AG09319 (cell line): ENCODE results near the gene FUT3.

ENCODE experiments used
- DNase-seq: peaks from one replicate; pipeline ENCODE4 v3.0.0-alpha.2; 2010; ENCODE audit warnings: low read depth; ENCODE audit errors: extremely low read depth
- TF ChIP-seq, protein P1 (sequence below): IDR thresholded peaks from 2 replicates; pipeline ENCODE4 v1.5.1; 2011; ENCODE audit warnings: low read depth, mild to moderate bottlenecking, inconsistent platforms, low read length, moderate library complexity

The FUT3 gene

DNA sequence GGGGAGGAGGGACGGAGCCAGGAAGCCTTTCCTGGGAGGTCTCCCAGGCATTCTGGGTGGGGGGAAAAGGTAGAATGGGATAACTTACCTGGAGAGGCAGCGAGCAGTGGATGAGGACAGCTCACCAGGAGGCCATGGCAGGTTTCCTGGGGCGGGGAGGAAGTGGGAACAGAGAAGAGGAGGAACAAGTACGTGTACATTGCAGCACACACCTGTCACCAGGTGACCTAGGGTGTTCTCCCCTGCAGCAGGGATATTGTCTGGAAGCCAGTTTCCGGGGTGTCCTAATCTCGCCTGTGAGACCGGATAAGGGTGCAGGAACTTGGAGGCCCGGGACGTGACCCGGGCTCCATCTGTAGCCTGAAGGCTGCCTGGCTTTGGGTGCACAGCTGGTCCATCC is at the start of gene FUT3:
TSS of gene FUT3 (minus strand) at position 148 of the 400 bp plus-strand sequence.
- no peak for DNase-seq
- TF ChIP-seq, protein P1, sequence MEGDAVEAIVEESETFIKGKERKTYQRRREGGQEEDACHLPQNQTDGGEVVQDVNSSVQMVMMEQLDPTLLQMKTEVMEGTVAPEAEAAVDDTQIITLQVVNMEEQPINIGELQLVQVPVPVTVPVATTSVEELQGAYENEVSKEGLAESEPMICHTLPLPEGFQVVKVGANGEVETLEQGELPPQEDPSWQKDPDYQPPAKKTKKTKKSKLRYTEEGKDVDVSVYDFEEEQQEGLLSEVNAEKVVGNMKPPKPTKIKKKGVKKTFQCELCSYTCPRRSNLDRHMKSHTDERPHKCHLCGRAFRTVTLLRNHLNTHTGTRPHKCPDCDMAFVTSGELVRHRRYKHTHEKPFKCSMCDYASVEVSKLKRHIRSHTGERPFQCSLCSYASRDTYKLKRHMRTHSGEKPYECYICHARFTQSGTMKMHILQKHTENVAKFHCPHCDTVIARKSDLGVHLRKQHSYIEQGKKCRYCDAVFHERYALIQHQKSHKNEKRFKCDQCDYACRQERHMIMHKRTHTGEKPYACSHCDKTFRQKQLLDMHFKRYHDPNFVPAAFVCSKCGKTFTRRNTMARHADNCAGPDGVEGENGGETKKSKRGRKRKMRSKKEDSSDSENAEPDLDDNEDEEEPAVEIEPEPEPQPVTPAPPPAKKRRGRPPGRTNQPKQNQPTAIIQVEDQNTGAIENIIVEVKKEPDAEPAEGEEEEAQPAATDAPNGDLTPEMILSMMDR, result no peak

DNA sequence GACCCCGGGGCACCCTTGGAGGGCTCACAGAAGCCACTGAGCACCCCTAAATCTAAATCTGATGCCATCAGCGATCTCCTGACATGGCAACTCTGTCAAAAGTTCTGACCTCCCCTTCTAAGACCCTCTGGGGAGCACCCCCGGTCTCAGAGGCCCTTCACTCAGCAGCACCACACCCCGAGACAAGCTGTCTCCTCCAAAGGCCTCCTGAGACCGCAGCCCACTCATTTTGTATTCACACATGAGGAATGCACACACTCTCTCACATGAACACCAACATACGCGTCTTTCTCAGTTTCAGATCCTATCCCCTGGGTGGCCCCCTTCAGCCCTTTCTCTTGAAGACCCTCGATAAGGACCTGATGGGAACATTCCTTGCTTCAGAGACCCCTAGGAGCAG is 49.7 kb upstream of the FUT3 start:
- TF ChIP-seq, protein P1, result no peak
- DNase-seq, result no peak

DNA sequence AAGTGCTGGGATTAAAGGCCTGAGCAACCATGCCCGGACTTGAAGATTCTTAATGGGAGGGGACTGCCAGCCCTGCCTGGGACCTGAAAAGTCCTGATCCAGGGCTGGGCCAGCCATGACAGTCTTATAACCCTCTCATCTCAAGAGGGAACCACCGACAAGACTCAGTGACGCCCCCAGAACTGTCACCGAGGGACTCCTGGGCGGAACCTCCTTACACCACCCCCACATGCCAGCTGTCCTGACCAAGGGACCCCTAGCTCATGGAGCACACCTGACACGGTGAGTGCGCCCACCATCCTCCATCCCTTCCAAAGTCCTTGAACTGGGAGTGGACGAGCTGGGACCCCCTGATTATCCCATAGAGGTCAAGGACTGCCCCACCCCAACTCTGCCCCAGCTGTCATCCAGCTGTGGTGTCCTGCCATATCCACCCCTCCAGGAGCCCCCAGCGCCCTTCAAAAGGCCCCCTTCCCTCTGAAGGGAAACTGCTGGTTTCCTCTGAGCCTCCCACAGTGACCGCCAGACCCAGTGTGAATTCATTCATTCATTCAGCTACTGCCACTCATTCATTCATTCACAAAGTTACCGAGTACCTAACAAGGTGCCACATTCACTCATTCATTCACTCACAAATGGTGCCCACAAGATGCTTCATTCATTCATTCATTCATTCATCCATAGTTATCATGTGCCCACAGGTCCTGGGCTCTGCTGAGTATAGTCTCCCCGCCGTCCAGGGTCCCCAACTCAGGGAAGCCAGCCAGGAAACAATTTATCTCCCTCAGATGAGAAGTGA is 48.7 kb upstream of the FUT3 start:
- TF ChIP-seq, protein P1, result no peak
- DNase-seq, result no peak

DNA sequence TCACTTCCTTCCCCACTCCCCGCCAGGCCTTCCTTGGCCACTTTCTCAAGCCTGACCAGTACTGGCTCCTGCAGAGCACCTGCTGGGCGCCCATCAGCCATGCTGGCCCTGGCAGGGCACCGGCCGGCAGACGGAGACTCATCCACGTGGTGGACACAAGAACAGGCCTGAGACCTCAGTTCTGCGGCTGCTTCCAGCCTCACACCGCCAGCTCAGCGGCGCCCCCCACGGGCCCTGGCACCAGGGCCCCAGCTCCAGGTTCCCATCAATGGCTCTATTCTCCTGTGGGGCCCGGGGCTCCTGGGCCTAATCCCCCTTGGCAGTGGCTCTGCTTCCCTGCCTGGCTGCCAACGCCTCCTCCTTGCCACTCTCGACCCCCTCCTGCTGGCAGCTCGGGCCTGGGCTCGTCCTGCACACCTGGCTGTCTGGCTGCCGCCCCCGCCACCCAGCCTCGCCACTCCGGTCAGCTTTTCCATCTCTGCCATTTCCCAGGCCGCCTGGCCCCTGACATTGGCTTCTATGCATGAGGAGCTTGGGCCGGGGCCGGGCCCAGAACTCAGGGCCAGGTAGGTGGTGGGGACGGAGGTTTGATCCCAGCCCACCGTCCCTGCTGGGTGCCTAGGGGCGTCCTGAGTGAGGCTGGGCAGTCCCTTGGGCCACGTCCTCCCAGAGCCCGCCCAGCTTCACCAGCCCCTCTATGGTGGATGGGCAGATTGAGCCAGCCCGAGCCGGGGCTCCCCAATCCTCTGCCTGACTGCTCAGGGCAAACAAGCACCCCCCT is 46.1 kb upstream of the FUT3 start:
- TF ChIP-seq, protein P1, result no peak
- DNase-seq, result no peak

DNA sequence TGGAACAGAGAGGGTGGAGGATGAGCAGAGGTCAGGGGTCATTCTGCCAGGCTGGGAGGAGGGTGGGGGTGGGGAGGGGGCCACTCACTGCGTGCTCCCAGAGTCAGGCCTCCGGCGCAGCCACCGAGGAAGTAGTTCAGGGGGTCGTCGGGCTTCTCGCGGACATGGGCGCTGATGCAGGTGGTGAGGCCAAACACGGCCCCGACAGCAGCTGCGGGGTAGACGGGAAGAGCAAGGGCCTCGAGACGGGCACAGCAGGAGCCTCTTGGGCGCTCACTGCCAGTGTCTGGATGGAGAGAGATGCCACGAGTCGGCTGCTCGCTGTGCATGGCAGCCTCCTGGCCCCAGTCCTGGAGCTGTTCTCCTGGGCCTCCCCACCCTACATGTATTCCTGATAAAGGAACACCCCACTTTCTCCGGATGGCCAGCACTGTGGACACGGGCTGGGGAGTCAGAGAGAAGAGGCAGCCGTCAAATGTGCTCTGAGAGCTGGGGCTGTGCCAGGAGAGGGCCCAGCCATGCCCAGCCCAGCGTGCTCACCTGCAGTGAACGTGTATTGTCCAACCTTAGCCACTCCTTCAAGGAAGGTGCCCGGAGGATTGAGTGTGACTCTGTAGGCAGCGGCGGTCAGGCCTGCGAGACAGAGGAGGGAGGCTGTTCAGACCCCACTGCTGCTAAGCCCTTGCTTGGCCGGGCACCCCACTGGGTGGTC is 45.3 kb upstream of the FUT3 start:
- no peak for DNase-seq
- TF ChIP-seq, protein P1, result no peak

DNA sequence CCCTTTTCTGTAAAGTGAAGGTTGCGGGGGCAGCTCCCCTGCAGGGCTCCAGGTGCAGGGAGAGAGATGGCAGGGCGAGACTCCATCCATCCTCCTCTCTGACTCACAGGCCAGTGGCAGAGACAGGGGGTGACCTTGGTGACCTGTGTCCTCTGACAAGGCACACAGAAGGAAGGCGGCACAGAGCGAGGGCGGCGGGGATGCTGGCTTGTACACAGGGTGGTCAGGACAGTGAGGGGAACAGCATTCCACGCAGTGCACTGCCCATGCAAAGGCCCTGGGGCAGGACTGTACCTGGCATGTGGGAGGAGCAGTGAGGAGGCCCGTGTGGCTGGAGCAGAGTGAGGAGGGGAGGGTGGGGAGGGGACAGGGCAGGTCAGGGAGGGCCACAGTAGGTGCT is 44.6 kb upstream of the FUT3 start:
- TF ChIP-seq, protein P1, result no peak
- DNase-seq, result no peak
